B cell (primary cell): ENCODE results near the gene RIC1. TPM values are rescaled to one million over a fixed set of nuclear protein-coding genes. Genes with fewer than 3 reads are reported as not detected.

Experiments
- ATAC-seq: fragments of 200-7000 bp; cut with Tn5 transposase; one replicate; pipeline ENCODE4 v1.10.0; 2021; ENCODE audit warnings: low read depth, mild to moderate bottlenecking, moderate number of reproducible peaks, moderate library complexity
- CTCF ChIA-PET: fragments of 350-600 bp; sonication (Branson Sonifier 250); formaldehyde crosslinking; loops from one replicate; lab custom pipeline; 2021; ENCODE audit warnings: antibody characterized with exemption, inconsistent platforms; lab: Charles Lee
- POLR2A ChIA-PET: fragments of 350-600 bp; sonication (Branson Sonifier 250); formaldehyde crosslinking; loops from one replicate; lab custom pipeline; 2021; ENCODE audit warnings: antibody characterized with exemption; lab: Charles Lee
- DNase-seq: peaks from one replicate; pipeline ENCODE4 v3.0.0; 2013
- H2AFZ ChIP-seq: 2 replicates; pipeline ENCODE4 v1.6.1; 2012; ENCODE audit warnings: mild to moderate bottlenecking, low read depth, low read length; ENCODE audit not compliant: insufficient read depth, poor library complexity, severe bottlenecking
- H3K27ac ChIP-seq, 2 donors: 1 replicate in 1 of 2; 2 replicates in 1 of 2; pipeline ENCODE4 v1.5.1; 2012 to 2013; ENCODE audit warnings: low read length in 2 of 2, mild to moderate bottlenecking in 2 of 2, moderate library complexity in 1 of 2
- H3K27me3 ChIP-seq, 4 experiments: fragments of 200-600 bp in 1 of 4; sonication (generic) in 1 of 4; replicated peaks in 1 of 4; 1 replicate in 2 of 4; 2 replicates in 2 of 4; pipeline versions ENCODE4 v1.6.1 to v1.7.0; 2013 to 2016; ENCODE audit warnings: low read length in 3 of 4, mild to moderate bottlenecking in 2 of 4, mixed read lengths in 1 of 4, moderate library complexity in 1 of 4; ENCODE audit not compliant: insufficient read depth in 4 of 4, control insufficient read depth in 3 of 4; ENCODE audit errors: control extremely low read depth in 1 of 4
- H3K36me3 ChIP-seq, 2 experiments: replicated peaks in 1 of 2; 1 replicate in 1 of 2; 2 replicates in 1 of 2; pipeline versions ENCODE4 v1.6.1 to v1.7.1; 2013; ENCODE audit warnings: low read length in 1 of 2; ENCODE audit not compliant: insufficient read depth in 2 of 2, control insufficient read depth in 1 of 2; ENCODE audit errors: control extremely low read depth in 1 of 2, extremely low read depth in 1 of 2
- H3K4me1 ChIP-seq, 2 donors: fragments of 200-600 bp in 1 of 2; sonication (generic) in 1 of 2; 1 replicate in 1 of 2; 2 replicates in 1 of 2; pipeline versions ENCODE4 v1.5.1 to v1.6.1; 2013 to 2017; ENCODE audit warnings: low read length in 2 of 2; ENCODE audit not compliant: control insufficient read depth in 2 of 2, insufficient read depth in 2 of 2
- H3K4me2 ChIP-seq: replicated peaks from 2 replicates; pipeline ENCODE3; 2012; ENCODE audit warnings: mild to moderate bottlenecking, low read depth, low read length; ENCODE audit not compliant: poor library complexity, severe bottlenecking
- H3K4me3 ChIP-seq, 5 experiments: fragments of 200-600 bp in 1 of 5; sonication (generic) in 1 of 5; 1 replicate in 3 of 5; 2 replicates in 2 of 5; pipeline versions ENCODE4 v1.5.1 to v1.7.0; 2011 to 2016; ENCODE audit warnings: low read length in 4 of 5, mild to moderate bottlenecking in 4 of 5, low read depth in 2 of 5, control low read depth in 1 of 5, moderate library complexity in 1 of 5; ENCODE audit not compliant: insufficient read depth in 1 of 5; ENCODE audit errors: control extremely low read depth in 1 of 5, extremely low read depth in 1 of 5
- H3K79me2 ChIP-seq: fragments of 200-600 bp; sonication (generic); one replicate; pipeline ENCODE4 v1.6.0; 2016; ENCODE audit warnings: low read length; ENCODE audit not compliant: control insufficient read depth, insufficient read depth
- H3K9ac ChIP-seq: fragments of 200-600 bp; sonication (generic); 2 replicates; pipeline ENCODE4 v1.6.1; 2017; ENCODE audit warnings: mild to moderate bottlenecking, low read length, moderate library complexity
- H3K9me3 ChIP-seq, 3 donors: one replicate each; pipeline versions ENCODE4 v1.6.1 to v1.7.1; 2013; ENCODE audit warnings: low read length in 2 of 3; ENCODE audit not compliant: control insufficient read depth in 2 of 3, insufficient read depth in 1 of 3; ENCODE audit errors: control extremely low read depth in 1 of 3
- H4K20me1 ChIP-seq: 2 replicates; pipeline ENCODE4 v1.6.0; 2012; ENCODE audit warnings: mild to moderate bottlenecking, low read length; ENCODE audit not compliant: insufficient read depth, control insufficient read depth, poor library complexity, severe bottlenecking
- H3K27ac Mint-ChIP-seq: one replicate; pipeline ENCODE4 v1.8.0; 2021; ENCODE audit warnings: mixed read lengths
- H3K27me3 Mint-ChIP-seq: one replicate; pipeline ENCODE4 v1.8.0; 2021; ENCODE audit warnings: mixed read lengths
- H3K4me1 Mint-ChIP-seq: one replicate; pipeline ENCODE4 v1.8.0; 2021; ENCODE audit warnings: mixed read lengths
- H3K4me3 Mint-ChIP-seq: one replicate; pipeline ENCODE4 v1.8.0; 2021; ENCODE audit warnings: mixed read lengths
- H3K9me3 Mint-ChIP-seq: one replicate; pipeline ENCODE4 v1.8.0; 2022; ENCODE audit warnings: mixed read lengths; ENCODE audit not compliant: insufficient read depth
- EZH2 ChIP-seq: IDR thresholded peaks from 2 replicates; pipeline ENCODE4 v1.6.1; 2012; ENCODE audit warnings: borderline replicate concordance, low read depth, mild to moderate bottlenecking, moderate library complexity, low read length; ENCODE audit not compliant: insufficient read depth, poor library complexity, severe bottlenecking
- WGBS: methylation state at CpG from one replicate; pipeline ENCODE4 v1.1.5; 2013; ENCODE audit warnings: missing lambda C conversion rate; ENCODE audit not compliant: insufficient coverage; 5-methylcytosine and 5-hydroxymethylcytosine counted together
- intact Hi-C: fragments of 100-400 bp; cut with micrococcal nuclease; formaldehyde crosslinking; loops from one replicate; pipeline ENCODE4 v1.10.0; 2022
- polyA plus RNA-seq: library from polyadenylated mRNA; depleted of rRNA; stranded (reverse); fragments of >200 nt; gene quantifications from 2 replicates; pipeline ENCODE4 v1.2.3, GENCODE V29; 2012
- total RNA-seq, 2 donors: library from RNA; stranded (reverse); fragments of 120-200 nt in 1 of 2; gene quantifications; 1 replicate in 1 of 2; 2 replicates in 1 of 2; pipeline versions ENCODE4 v1.2.3 to v1.2.4, GENCODE V29; 2013 to 2022
- TF ChIP-seq, protein P1 (sequence below): fragments of 200-600 bp; IDR thresholded peaks from one replicate; pipeline ENCODE4 v1.8.0; 2022; ENCODE audit warnings: antibody characterized with exemption, mild to moderate bottlenecking

Gene RIC1
- total and polyA plus RNA-seq, 2 donors (not counting 1 experiment from before 2014, with no cell fraction given), result 20.7 to 58.8 TPM

- TF ChIP-seq EZH2, result no peak
- TF ChIP-seq, protein P1, sequence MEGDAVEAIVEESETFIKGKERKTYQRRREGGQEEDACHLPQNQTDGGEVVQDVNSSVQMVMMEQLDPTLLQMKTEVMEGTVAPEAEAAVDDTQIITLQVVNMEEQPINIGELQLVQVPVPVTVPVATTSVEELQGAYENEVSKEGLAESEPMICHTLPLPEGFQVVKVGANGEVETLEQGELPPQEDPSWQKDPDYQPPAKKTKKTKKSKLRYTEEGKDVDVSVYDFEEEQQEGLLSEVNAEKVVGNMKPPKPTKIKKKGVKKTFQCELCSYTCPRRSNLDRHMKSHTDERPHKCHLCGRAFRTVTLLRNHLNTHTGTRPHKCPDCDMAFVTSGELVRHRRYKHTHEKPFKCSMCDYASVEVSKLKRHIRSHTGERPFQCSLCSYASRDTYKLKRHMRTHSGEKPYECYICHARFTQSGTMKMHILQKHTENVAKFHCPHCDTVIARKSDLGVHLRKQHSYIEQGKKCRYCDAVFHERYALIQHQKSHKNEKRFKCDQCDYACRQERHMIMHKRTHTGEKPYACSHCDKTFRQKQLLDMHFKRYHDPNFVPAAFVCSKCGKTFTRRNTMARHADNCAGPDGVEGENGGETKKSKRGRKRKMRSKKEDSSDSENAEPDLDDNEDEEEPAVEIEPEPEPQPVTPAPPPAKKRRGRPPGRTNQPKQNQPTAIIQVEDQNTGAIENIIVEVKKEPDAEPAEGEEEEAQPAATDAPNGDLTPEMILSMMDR, result no peak
- no peak overlapping the region for H3K4me3 Mint-ChIP-seq
- no peaks in the 10 kb centered on the region for H3K27me3 Mint-ChIP-seq
- no CpG with 5 or more reads among the region's 1 CpG for WGBS
- no peak overlapping the region for H3K27ac Mint-ChIP-seq
- Histone ChIP-seq H3K27ac (no peak overlapping the region), H3K9me3 (peaks cover 0 to 29% (median 19%) of the 10 kb centered on the region in 3 donors), H3K9ac (no peak overlapping the region), H3K79me2 (peaks cover 100% of the 10 kb centered on the region), H3K4me2 (no peak overlapping the region), H3K4me1 (peaks cover 0 to 18% of the 10 kb centered on the region in 2 donors), H3K4me3 (no peak overlapping the region), H4K20me1 (peaks cover 31% of the 10 kb centered on the region), H3K27me3 (no peaks in the 10 kb centered on the region), H2AFZ (no peak overlapping the region), H3K36me3 (no peaks in the 10 kb centered on the region)
- peaks cover 54% of the 10 kb centered on the region for H3K4me1 Mint-ChIP-seq
- DNase-seq, result no peak
- ATAC-seq, result no peak
- peaks cover 22% of the 10 kb centered on the region for H3K9me3 Mint-ChIP-seq
- intact Hi-C loops, result loop anchor here (5.0 kb wide), 1 partner anchor 33 kb away; no protein-coding TSS in a partner anchor
- ChIA-PET CTCF (interaction anchor here (0.6 to 1.5 kb wide), 2 partner anchors 12 to 192 kb away, joined by 3 to 5 read pairs; no protein-coding TSS in a partner anchor), POLR2A (no interaction called here)
Measured at GRCh38 chr9:5644501-5644900, 15.6 kb downstream of the RIC1 start.

GRCh38 chr9:5646116-5646515 lies 17.2 kb downstream of the RIC1 start:
- Histone ChIP-seq H3K36me3 (no peaks in the 10 kb centered on the region), H3K4me2 (no peak overlapping the region), H3K79me2 (peaks cover 100% of the 10 kb centered on the region), H3K9ac (no peak overlapping the region), H3K27ac (no peak overlapping the region), H3K4me1 (peaks cover 0 to 18% of the 10 kb centered on the region in 2 donors), H3K27me3 (no peaks in the 10 kb centered on the region), H2AFZ (no peak overlapping the region), H3K4me3 (no peak overlapping the region), H3K9me3 (peaks cover 0 to 33% (median 32%) of the 10 kb centered on the region in 3 donors), H4K20me1 (peaks cover 48% of the 10 kb centered on the region)
- CTCF ChIA-PET, result no interaction called here
- 46% methylated on average over 3 of the region's 3 CpGs for WGBS
- TF ChIP-seq, protein P1, result no peak
- no peak for TF ChIP-seq EZH2
- intact Hi-C loops, result no loop called here
- H3K4me1 Mint-ChIP-seq, result peaks cover 59% of the 10 kb centered on the region
- H3K4me3 Mint-ChIP-seq, result no peak overlapping the region
- DNase-seq, result no peak
- H3K27ac Mint-ChIP-seq, result no peak overlapping the region
- H3K9me3 Mint-ChIP-seq, result peaks cover 21% of the 10 kb centered on the region
- POLR2A ChIA-PET, result no interaction called here
- ATAC-seq, result no peak
- no peaks in the 10 kb centered on the region for H3K27me3 Mint-ChIP-seq
